Stimulated activated effector memory CD8-positive, alpha-beta T cell treated with anti-CD3 and anti-CD28 coated beads, Interleukin-12 subunit alpha, Interleukin-12 subunit beta, amount 100 ng/mL, for 72 hours (primary cell): ENCODE data around the gene CFAP58.

Experiments
- ATAC-seq: fragments of 150-1000 bp; cut with Tn5 transposase; 2 replicates; pipeline ENCODE4 v1.10.0; 2021
- DNase-seq, 2 donors: peaks; one replicate each; pipeline ENCODE4 v3.0.0; 2021 to 2022; ENCODE audit warnings: low spot score in 2 of 2
- H3K27ac Mint-ChIP-seq: one replicate; pipeline ENCODE4 v1.8.0; 2022; ENCODE audit warnings: mild to moderate bottlenecking, mixed read lengths
- H3K36me3 Mint-ChIP-seq: one replicate; pipeline ENCODE4 v1.8.0; 2022; ENCODE audit warnings: mild to moderate bottlenecking, mixed read lengths
- H3K4me1 Mint-ChIP-seq: one replicate; pipeline ENCODE4 v1.8.0; 2022; ENCODE audit warnings: mixed read lengths
- H3K4me3 Mint-ChIP-seq: one replicate; pipeline ENCODE4 v1.8.0; 2022; ENCODE audit warnings: mild to moderate bottlenecking, mixed read lengths
- H3K9me3 Mint-ChIP-seq: one replicate; pipeline ENCODE4 v1.8.0; 2022; ENCODE audit warnings: mixed read lengths

CFAP58 gene

GRCh38 chr10:104353325-104354048 lies at the start of gene CFAP58:
Gene CFAP58, plus strand, starts transcription at chr10:104353833. Its CDS starts 65 bp downstream, at chr10:104353898.
- ATAC-seq = peak; percentile 84
- Mint-ChIP-seq H3K9me3 (no peaks in the 10 kb centered on the region), H3K4me3 (no peak within 1 kb of the TSS), H3K36me3 (peaks cover 4% of the 10 kb centered on the region), H3K27ac (no peak within 1 kb of the TSS), H3K4me1 (peaks cover 9% of the 10 kb centered on the region)
- peak; percentile 84 to 95 for DNase-seq

GRCh38 chr10:104304356-104304745 lies 49.3 kb upstream of the CFAP58 start:
- DNase-seq (no peak), ATAC-seq (no peak)
- Mint-ChIP-seq H3K9me3 (no peaks in the 10 kb centered on the region), H3K36me3 (peaks cover 14% of the 10 kb centered on the region), H3K4me1 (peaks cover 76% of the 10 kb centered on the region), H3K27ac (no peak overlapping the region), H3K4me3 (no peak overlapping the region)

DNA sequence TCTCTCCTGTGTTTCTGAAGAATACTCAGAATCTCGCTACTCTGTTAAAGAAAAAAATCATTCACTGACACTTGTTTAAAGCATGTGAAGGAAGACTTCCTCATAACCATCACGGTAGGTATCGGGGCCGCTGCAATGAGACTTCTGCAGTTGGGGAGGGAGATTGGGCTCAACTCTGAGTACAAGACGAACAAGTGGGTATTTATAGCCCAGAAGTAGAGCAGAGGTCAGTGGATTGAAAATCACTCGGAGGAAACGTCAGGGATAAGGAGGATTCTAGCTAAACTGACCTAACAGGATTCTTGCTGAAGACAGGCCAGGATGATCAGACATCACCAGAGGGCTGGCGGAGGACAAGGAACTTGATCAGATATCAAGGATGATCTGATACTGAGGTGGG lies 48.7 kb upstream of the CFAP58 start:
- no peak overlapping the region for H3K27ac Mint-ChIP-seq
- peaks cover 19% of the 10 kb centered on the region for H3K36me3 Mint-ChIP-seq
- no peak for DNase-seq
- no peak overlapping the region for H3K4me3 Mint-ChIP-seq
- no peaks in the 10 kb centered on the region for H3K9me3 Mint-ChIP-seq
- no peak for ATAC-seq
- H3K4me1 Mint-ChIP-seq = peaks cover 79% of the 10 kb centered on the region

DNA sequence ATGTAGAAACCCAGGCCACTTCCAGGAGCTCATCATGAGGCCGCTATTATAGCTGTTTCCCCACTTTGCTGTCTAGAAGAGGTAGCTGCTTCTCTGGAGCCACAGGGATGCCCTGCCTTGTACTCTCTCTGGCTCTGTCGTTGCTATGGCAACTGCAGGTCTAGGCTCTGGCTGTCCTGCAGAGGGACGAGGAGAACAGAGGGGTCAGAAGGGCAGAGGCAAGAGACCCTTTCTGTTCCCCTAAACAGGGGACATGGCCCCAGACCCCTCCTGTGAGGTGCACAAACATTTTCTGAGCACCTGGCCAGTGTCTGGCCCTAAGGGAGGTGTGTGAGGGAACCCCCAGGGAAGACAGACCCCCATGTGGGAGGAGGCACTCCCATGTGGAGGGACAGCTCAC lies 46.7 kb upstream of the CFAP58 start:
- H3K27ac Mint-ChIP-seq = no peak overlapping the region
- no peak for ATAC-seq

GRCh38 chr10:104307576-104308438 lies 45.8 kb upstream of the CFAP58 start:
- H3K36me3 Mint-ChIP-seq = peaks cover 35% of the 10 kb centered on the region
- H3K4me1 Mint-ChIP-seq = peaks cover 73% of the 10 kb centered on the region
- ATAC-seq (no peak), DNase-seq (no peak)
- H3K4me3 Mint-ChIP-seq = peak overlapping the region; percentile 22
- H3K27ac Mint-ChIP-seq = peak overlapping the region; percentile 35
- H3K9me3 Mint-ChIP-seq = no peaks in the 10 kb centered on the region

More for the DNA sequence above, 46.7 kb upstream of the CFAP58 start:
- H3K4me1 Mint-ChIP-seq = peaks cover 74% of the 10 kb centered on the region
- H3K4me3 Mint-ChIP-seq = no peak overlapping the region
- no peaks in the 10 kb centered on the region for H3K9me3 Mint-ChIP-seq
- DNase-seq = no peak
- H3K36me3 Mint-ChIP-seq = peaks cover 26% of the 10 kb centered on the region

DNA sequence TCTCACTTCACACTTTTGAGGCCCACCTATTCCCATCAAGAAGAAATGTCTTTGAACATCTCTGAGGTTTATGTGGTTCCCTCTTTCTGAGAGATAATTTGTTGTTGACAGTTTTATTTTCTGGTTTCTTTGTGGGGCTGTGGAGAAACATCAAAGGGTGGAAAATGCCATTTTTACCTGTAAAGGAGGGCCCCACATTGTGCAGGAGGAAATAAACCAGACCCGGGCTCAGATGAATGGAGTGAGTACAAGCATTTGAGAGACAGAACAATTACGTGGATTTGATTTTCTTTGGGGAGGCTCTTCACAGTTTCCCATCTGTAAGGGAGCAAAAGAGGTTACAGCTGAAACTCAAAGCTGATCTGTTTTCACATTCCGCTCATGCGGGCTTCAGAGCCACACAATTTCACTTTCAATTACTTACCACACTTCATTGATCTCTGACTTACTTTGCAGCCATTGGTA lies 45.2 kb upstream of the CFAP58 start:
- ATAC-seq (peak; percentile 63), DNase-seq (no peak)
- H3K4me3 Mint-ChIP-seq = peak overlapping the region; percentile 22
- peaks cover 67% of the 10 kb centered on the region for H3K4me1 Mint-ChIP-seq
- no peaks in the 10 kb centered on the region for H3K9me3 Mint-ChIP-seq
- H3K36me3 Mint-ChIP-seq = peaks cover 42% of the 10 kb centered on the region
- peak overlapping the region; percentile 35 for H3K27ac Mint-ChIP-seq

GRCh38 chr10:104309980-104310978 lies 43.4 kb upstream of the CFAP58 start:
- Mint-ChIP-seq H3K27ac (no peak overlapping the region), H3K4me1 (peaks cover 51% of the 10 kb centered on the region), H3K36me3 (peaks cover 57% of the 10 kb centered on the region)

DNA sequence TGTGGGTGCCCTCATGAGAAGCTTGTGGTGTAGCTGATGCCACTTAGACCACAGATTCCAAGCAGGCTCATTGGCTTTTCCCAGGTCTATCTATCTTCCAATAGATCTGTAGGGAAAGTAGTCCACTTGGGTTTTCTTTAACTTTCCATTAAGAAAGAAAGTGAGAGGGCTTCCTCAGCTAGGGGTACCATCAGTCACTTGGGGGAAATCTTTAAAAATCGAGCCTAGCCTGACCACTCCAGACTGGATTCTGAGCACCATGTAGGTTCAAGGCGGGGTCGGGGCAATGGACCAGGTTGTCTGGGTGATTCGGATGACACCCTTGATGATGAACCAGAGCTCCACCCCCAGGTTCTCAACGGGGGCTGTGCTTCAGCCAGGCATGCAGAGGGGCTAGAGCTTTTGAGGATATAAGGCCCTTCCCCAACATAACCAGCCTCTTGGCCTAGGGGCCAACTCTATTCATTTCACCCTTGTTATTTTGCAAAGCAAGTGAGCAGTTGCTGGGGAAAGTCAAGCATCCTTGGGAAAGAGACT lies 42.4 kb upstream of the CFAP58 start:
- ATAC-seq = no peak
- Mint-ChIP-seq H3K4me1 (peaks cover 43% of the 10 kb centered on the region), H3K9me3 (no peaks in the 10 kb centered on the region), H3K4me3 (no peak overlapping the region), H3K36me3 (peaks cover 57% of the 10 kb centered on the region), H3K27ac (peak overlapping the region; percentile 32)
- no peak for DNase-seq

More at GRCh38 chr10:104309980-104310978, 43.4 kb upstream of the CFAP58 start:
- DNase-seq (no peak), ATAC-seq (no peak)
- Mint-ChIP-seq H3K4me3 (no peak overlapping the region), H3K9me3 (no peaks in the 10 kb centered on the region)

DNA sequence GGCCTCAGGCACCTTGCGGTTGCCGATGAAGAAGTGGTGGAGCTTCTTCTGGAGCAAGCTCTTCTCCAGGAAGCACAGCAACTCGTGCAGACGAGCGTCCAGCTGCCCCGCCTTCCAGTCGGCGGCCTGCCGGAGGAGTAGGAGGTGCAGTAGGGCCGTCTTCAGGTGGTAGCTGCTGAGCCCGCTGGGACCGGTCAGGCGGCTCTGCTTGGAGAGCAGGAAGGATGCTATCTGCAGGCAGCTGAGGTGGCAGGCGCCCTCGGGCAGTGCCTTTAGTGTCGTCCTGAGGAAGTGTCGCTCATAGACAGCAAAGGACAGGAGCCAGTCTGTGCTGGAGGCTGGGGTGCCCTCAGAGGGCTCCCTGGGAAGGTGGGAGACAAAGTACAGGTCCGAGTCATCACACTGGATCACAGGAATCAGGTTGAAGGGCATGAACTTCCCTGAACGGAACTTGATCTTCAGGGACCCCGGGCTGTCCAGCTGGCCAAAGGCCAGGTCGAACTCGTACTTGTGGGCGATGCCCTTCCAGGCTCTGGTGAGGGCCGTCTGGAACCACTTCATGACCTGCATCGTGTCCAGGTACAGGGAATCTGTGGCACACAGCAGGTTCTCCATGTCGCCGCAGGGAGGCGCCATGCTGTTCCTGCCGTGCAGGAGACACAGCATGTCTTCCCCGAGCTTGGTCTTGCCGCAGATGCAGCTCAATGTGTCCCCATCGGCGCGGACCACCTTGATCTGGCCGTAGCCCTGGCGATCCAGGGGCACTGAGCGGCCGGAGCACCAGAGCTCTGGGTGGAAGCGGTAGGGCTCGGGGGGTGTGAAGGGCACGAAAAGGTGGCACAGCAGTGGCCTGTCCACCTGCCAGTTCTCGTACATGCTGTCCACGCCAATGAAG lies 38.8 kb upstream of the CFAP58 start:
- Mint-ChIP-seq H3K36me3 (peaks cover 62% of the 10 kb centered on the region), H3K4me1 (peaks cover 37% of the 10 kb centered on the region), H3K4me3 (no peak overlapping the region), H3K9me3 (no peaks in the 10 kb centered on the region), H3K27ac (no peak overlapping the region)
- no peak for DNase-seq
- no peak for ATAC-seq

DNA sequence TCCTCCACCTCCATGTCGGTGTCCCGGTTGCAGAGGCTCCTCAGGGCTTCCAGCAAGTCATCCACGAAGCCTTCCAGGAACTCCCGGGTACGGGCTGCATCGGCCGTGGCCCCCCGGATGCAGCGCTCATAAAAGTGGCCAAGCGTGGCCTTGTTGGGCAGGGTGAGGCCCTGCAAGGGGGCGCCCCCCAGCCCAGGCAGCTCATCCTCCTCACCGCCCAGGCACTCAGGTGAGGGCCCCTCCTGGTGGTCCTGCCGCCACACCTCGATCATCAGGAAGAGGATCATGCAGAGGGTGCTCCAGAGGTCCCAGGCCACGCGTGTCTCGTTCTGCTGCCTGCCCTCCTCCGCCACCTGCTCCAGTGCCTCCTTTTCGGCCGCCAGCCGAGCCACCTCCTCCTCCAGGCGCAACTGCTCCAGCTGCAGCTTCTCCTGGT lies 38.1 kb upstream of the CFAP58 start:
- ATAC-seq (no peak), DNase-seq (no peak)
- Mint-ChIP-seq H3K9me3 (no peaks in the 10 kb centered on the region), H3K4me1 (peaks cover 37% of the 10 kb centered on the region), H3K27ac (no peak overlapping the region), H3K4me3 (no peak overlapping the region), H3K36me3 (peaks cover 57% of the 10 kb centered on the region)

- ATAC-seq (no peak), DNase-seq (no peak)
- Mint-ChIP-seq H3K4me1 (peaks cover 45% of the 10 kb centered on the region), H3K27ac (peak overlapping the region; percentile 70), H3K36me3 (peaks cover 58% of the 10 kb centered on the region), H3K4me3 (no peak overlapping the region), H3K9me3 (no peaks in the 10 kb centered on the region)
These were observed 37.1 kb upstream of the CFAP58 start for GRCh38 chr10:104316321-104317099.

- Mint-ChIP-seq H3K27ac (peak overlapping the region; percentile 70), H3K36me3 (peaks cover 62% of the 10 kb centered on the region), H3K9me3 (no peaks in the 10 kb centered on the region), H3K4me3 (no peak overlapping the region), H3K4me1 (peaks cover 52% of the 10 kb centered on the region)
- ATAC-seq (no peak), DNase-seq (no peak)
These were observed 36.3 kb upstream of the CFAP58 start for GRCh38 chr10:104317269-104317710.

DNA sequence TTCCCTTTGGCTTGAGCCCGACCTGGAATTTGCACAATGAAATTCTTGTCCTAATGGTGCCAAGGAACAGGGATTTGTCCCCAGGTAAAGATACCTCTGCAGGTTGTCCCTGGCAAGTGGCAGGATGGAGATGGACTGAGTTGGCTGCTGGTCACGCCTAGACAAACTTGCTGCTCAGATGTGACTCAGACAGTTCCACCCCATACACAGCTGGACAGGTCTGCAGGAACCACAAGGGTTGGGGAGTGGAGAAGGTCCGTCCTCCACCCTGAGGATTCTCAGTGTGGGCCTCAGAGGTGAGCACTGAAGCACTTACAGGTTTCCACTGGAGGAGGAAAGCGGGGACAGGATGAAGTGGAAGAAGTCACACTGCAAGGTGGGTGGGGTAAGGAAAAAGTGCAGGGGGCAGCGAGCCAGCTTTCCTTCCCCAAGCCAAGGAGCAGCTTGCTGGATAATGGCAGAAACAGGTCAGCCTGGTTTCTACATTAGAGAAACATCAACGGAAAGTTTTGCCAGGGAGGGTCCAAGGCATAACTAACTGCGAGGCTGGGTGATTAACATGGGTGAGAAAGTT lies 35.8 kb upstream of the CFAP58 start:
- DNase-seq = no peak
- ATAC-seq = no peak
- Mint-ChIP-seq H3K4me3 (no peak overlapping the region), H3K9me3 (no peaks in the 10 kb centered on the region), H3K36me3 (peaks cover 62% of the 10 kb centered on the region), H3K27ac (peak overlapping the region; percentile 70), H3K4me1 (peaks cover 58% of the 10 kb centered on the region)
